ENCODE results near the gene ABR. TPM values are rescaled to one million over a fixed set of nuclear protein-coding genes. Genes with fewer than 3 reads are reported as not detected.
A peak's percentile ranks its signal among the peaks of the same experiment; 100 is the strongest.

ABR gene
- total RNA-seq, 1 donor from 2014 or later, result 76.6 TPM

- peak; percentile 97 for DNase-seq (ENCODE audit: low spot score)
Observed at GRCh38 chr17:979539-980405, 200.0 kb downstream of the ABR start, which contains the start of gene NXN. TSS of gene NXN (minus strand) at chr17:979776.

DNA sequence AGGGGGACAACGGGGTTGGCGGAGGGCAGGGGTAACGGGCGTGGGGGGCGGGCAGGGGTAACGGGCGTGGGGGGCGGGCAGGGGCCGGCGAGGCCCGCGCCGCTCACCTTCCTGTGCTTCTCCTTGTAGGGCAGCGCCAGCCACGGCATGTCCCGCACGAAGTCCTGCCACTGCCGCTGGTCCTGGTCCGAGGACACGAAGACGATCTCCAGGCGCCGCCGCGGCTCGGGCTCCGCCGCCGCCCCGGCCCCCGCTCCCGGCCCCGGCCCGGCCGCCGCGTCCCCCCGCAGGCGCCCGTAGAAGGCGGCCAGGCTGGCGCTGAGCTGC lies 200.6 kb downstream of the ABR start:
- Mint-ChIP-seq H3K36me3 (ENCODE audit: low read depth, unreplicated experiment) (peaks cover 4% of the 10 kb centered on the region), H3K4me3 (ENCODE audit: unreplicated experiment) (no peak overlapping the region), H3K9me3 (ENCODE audit: unreplicated experiment) (no peaks in the 10 kb centered on the region), H3K27me3 (ENCODE audit: unreplicated experiment) (peaks cover 6% of the 10 kb centered on the region), H3K4me1 (ENCODE audit: unreplicated experiment) (peaks cover 31% of the 10 kb centered on the region), H3K27ac (ENCODE audit: unreplicated experiment) (no peak overlapping the region)
- DNase-seq (ENCODE audit: low spot score), result no peak
- TF ChIP-seq, protein P1, sequence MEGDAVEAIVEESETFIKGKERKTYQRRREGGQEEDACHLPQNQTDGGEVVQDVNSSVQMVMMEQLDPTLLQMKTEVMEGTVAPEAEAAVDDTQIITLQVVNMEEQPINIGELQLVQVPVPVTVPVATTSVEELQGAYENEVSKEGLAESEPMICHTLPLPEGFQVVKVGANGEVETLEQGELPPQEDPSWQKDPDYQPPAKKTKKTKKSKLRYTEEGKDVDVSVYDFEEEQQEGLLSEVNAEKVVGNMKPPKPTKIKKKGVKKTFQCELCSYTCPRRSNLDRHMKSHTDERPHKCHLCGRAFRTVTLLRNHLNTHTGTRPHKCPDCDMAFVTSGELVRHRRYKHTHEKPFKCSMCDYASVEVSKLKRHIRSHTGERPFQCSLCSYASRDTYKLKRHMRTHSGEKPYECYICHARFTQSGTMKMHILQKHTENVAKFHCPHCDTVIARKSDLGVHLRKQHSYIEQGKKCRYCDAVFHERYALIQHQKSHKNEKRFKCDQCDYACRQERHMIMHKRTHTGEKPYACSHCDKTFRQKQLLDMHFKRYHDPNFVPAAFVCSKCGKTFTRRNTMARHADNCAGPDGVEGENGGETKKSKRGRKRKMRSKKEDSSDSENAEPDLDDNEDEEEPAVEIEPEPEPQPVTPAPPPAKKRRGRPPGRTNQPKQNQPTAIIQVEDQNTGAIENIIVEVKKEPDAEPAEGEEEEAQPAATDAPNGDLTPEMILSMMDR (IDR thresholded peaks at IDR 0.05; ENCODE audit: unreplicated experiment), result no peak

More at GRCh38 chr17:979539-980405, 200.0 kb downstream of the ABR start, which contains the start of gene NXN:
- Mint-ChIP-seq H3K9me3 (ENCODE audit: unreplicated experiment) (no peaks in the 10 kb centered on the region), H3K4me3 (ENCODE audit: unreplicated experiment) (peak within 1 kb of the TSS; percentile 93), H3K27ac (ENCODE audit: unreplicated experiment) (no peak within 1 kb of the TSS), H3K36me3 (ENCODE audit: low read depth, unreplicated experiment) (peaks cover 4% of the 10 kb centered on the region), H3K4me1 (ENCODE audit: unreplicated experiment) (peaks cover 28% of the 10 kb centered on the region), H3K27me3 (ENCODE audit: unreplicated experiment) (peaks cover 6% of the 10 kb centered on the region)
- TF ChIP-seq, protein P1 (IDR thresholded peaks at IDR 0.05; ENCODE audit: unreplicated experiment), result no peak

DNA sequence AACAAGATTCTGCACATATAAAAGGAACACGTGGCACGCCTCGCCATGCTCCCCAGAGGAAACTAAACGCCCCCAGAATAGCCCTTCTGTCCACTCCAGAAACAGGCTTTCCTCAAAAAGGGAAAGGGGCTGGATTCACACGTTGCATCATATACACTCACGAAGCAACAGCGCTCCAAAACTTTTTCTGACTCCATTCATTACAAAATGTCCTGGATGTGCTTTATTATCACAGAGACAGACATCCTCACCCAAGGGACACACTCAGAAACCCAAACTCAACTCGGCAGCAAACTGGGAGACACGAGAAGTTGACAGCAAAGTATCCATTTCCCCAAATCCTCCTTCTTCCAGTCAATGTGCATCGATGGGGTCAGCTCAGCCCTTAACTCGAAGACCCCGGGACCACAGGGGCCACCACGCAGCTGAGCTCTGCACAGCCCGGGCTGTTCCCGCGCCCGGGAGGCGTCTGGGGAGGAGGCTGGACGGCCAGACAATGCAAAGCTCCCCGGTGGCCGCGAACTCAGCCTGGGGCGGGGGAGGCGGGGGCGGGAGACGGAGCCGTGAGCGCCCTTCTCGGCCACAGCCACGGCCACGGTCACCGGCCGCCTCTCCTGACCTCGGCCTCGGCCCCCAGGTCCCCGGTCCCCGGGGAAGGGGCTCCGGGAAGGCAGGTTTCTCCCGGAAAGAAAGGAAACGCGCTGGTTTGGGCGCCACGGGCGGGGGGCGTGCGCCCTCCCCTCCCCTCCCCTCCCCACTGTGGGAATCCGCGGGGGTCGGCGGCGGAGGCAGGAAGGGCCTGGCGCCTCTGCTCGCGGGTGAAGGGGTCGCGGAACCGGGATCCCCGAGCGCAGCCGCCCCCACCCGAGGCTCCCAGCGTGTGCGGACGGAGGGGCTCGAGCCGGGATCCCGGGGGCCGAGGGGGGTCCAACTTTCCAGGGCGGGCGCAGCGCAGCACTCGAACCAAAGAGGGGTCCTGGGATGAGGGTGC lies 201.4 kb downstream of the ABR start:
- Mint-ChIP-seq H3K4me1 (ENCODE audit: unreplicated experiment) (peaks cover 31% of the 10 kb centered on the region), H3K36me3 (ENCODE audit: low read depth, unreplicated experiment) (peaks cover 4% of the 10 kb centered on the region), H3K9me3 (ENCODE audit: unreplicated experiment) (no peaks in the 10 kb centered on the region), H3K4me3 (ENCODE audit: unreplicated experiment) (peak overlapping the region; percentile 98), H3K27me3 (ENCODE audit: unreplicated experiment) (peaks cover 6% of the 10 kb centered on the region), H3K27ac (ENCODE audit: unreplicated experiment) (peak overlapping the region; percentile 91)
- peak; percentile 56 for DNase-seq (ENCODE audit: low spot score)
- TF ChIP-seq, protein P1 (IDR thresholded peaks at IDR 0.05; ENCODE audit: unreplicated experiment), result no peak

DNA sequence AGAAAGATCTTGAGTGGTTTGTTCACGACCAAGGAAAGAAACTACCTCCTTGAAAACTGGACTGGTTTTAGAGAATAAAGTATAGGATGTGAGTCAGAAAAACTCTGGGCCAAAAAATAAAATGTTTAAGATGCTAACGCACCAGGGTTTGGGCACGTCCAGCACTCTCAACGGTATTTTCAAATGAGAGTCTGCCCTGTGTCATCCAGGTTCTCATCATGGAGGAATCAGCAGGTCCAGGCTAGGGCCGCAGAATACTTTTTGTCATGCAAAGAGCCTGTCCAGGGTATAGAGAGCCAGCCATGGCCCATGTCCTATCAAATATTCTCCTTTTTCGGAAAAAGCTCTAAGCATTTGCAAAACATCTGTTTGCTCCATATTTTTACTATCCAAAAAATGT lies 202.6 kb downstream of the ABR start:
- Mint-ChIP-seq H3K27me3 (ENCODE audit: unreplicated experiment) (peaks cover 6% of the 10 kb centered on the region), H3K36me3 (ENCODE audit: low read depth, unreplicated experiment) (peaks cover 4% of the 10 kb centered on the region), H3K9me3 (ENCODE audit: unreplicated experiment) (no peaks in the 10 kb centered on the region), H3K27ac (ENCODE audit: unreplicated experiment) (no peak overlapping the region), H3K4me1 (ENCODE audit: unreplicated experiment) (peaks cover 31% of the 10 kb centered on the region), H3K4me3 (ENCODE audit: unreplicated experiment) (peak overlapping the region; percentile 98)
- DNase-seq (ENCODE audit: low spot score), result no peak
- TF ChIP-seq, protein P1 (IDR thresholded peaks at IDR 0.05; ENCODE audit: unreplicated experiment), result no peak
